Measurements from ENCODE around the gene SLC22A23.

The SLC22A23 gene

GRCh38 chr6:3506200-3506599 is 49.4 kb upstream of the SLC22A23 start (continued):
- no peak for TF ChIP-seq CTCF (tag by site-specific recombination; IDR thresholded peaks at IDR 0.05)

- ChIA-PET CTCF (interaction anchor here (1.2 kb wide), 1 partner anchor 61 kb away, joined by 3 read pairs; no protein-coding TSS in a partner anchor), POLR2A (no interaction called here)
- Histone ChIP-seq H3K4me3 (ENCODE audit: low read depth, low read length) (no peak overlapping the region), H3K4me1 (ENCODE audit: control insufficient read depth, insufficient read depth, low read length) (peaks cover 23% of the 10 kb centered on the region), H3K27ac (ENCODE audit: extremely low read depth, low read depth, low read length) (no peak overlapping the region), H3K36me3 (ENCODE audit: control insufficient read depth in 2 of 2, insufficient read depth in 1 of 2, low read length in 2 of 2) (no peaks in the 10 kb centered on the region), H3K9me3 (ENCODE audit: control insufficient read depth, insufficient read depth, low read depth, low read length) (no peaks in the 10 kb centered on the region)
- 0 out of 2 replicates have a peak, but pooled peaks have one; percentile 26 for TF ChIP-seq SP2 (tag by site-specific recombination; IDR thresholded peaks at IDR 0.05)
- TF ChIP-seq KLF10 (tag by site-specific recombination; IDR thresholded peaks at IDR 0.05) = no peak
- no peak for TF ChIP-seq ZNF416 (tag by site-specific recombination; IDR thresholded peaks at IDR 0.05)
- TF ChIP-seq ZNF510 (tag by site-specific recombination; IDR thresholded peaks at IDR 0.05; ENCODE audit: insufficient replicate concordance) = no peak
Observed at GRCh38 chr6:3504938-3505805, 48.3 kb upstream of the SLC22A23 start.

- peaks cover 30% of the 10 kb centered on the region for H3K4me1 ChIP-seq (ENCODE audit: control insufficient read depth, insufficient read depth, low read length)
- H3K27ac ChIP-seq (ENCODE audit: extremely low read depth, low read depth, low read length) = no peak overlapping the region; the same call in 1 of the 2 replicates
- POLR2A ChIA-PET = no interaction called here
- TF ChIP-seq ZNF48 (tag by site-specific recombination; IDR thresholded peaks at IDR 0.05) (no peak), ZSCAN30 (tag by site-specific recombination; IDR thresholded peaks at IDR 0.05) (no peak), ZNF626 (tag by site-specific recombination; IDR thresholded peaks at IDR 0.05) (no peak), ZNF18 (tag by site-specific recombination; IDR thresholded peaks at IDR 0.05) (no peak), ZNF449 (tag by site-specific recombination; IDR thresholded peaks at IDR 0.05) (no peak), ZNF324 (tag by site-specific recombination; IDR thresholded peaks at IDR 0.05) (no peak)
- H3K4me3 ChIP-seq (ENCODE audit: low read depth, low read length) = no peak overlapping the region
- no peaks in the 10 kb centered on the region for H3K36me3 ChIP-seq (ENCODE audit: control insufficient read depth in 2 of 2, insufficient read depth in 1 of 2, low read length in 2 of 2)
- CTCF ChIA-PET = no interaction called here
- no peaks in the 10 kb centered on the region for H3K9me3 ChIP-seq (ENCODE audit: control insufficient read depth, insufficient read depth, low read depth, low read length)
Observed at GRCh38 chr6:3504354-3504753, 47.5 kb upstream of the SLC22A23 start.

- ChIA-PET CTCF (interaction anchor here (0.6 to 1.5 kb wide), 4 partner anchors 9 to 385 kb away, joined by 3 to 16 read pairs (median 6); no protein-coding TSS in a partner anchor), POLR2A (interaction anchor here (0.6 kb wide), 1 partner anchor 936 kb away, joined by 3 read pairs; no protein-coding TSS in a partner anchor)
- Histone ChIP-seq H3K4me1 (ENCODE audit: control insufficient read depth, insufficient read depth, low read length) (peaks cover 29% of the 10 kb centered on the region), H3K9me3 (ENCODE audit: control insufficient read depth, insufficient read depth, low read depth, low read length) (no peaks in the 10 kb centered on the region), H3K4me3 (ENCODE audit: low read depth, low read length) (no peak overlapping the region), H3K27ac (ENCODE audit: extremely low read depth, low read depth, low read length) (peak overlapping the region; percentile 83), H3K36me3 (ENCODE audit: control insufficient read depth in 2 of 2, insufficient read depth in 1 of 2, low read length in 2 of 2) (no peaks in the 10 kb centered on the region)
- TF ChIP-seq TCF7L2 (IDR thresholded peaks at IDR 0.05; ENCODE audit: borderline replicate concordance, low read depth, low read length) (peak; percentile 63; the same call in 1 of the 2 replicates), ZSCAN5A (tag by site-specific recombination; IDR thresholded peaks at IDR 0.05) (no peak), ZNF335 (tag by site-specific recombination; conservative IDR thresholded peaks at IDR 0.05) (peak; percentile 47; the same call in 1 of the 2 replicates), ZNF26 (tag by site-specific recombination; IDR thresholded peaks at IDR 0.05) (no peak), ZNF48 (tag by site-specific recombination; IDR thresholded peaks at IDR 0.05) (no peak), ZNF112 (tag by site-specific recombination; IDR thresholded peaks at IDR 0.05) (no peak)
Observed at GRCh38 chr6:3501826-3502500, 45.1 kb upstream of the SLC22A23 start.
